ENCODE results near the gene DDB1. TPM values are rescaled to one million over a fixed set of nuclear protein-coding genes. Genes with fewer than 3 reads are reported as not detected.

DDB1 gene
- total and polyA plus RNA-seq, 2 of the 4 experiments (the other 2 are of a cell fraction): 221 to 412 TPM

GRCh38 chr11:61259363-61259762 lies 73.5 kb downstream of the DDB1 start:
- Histone ChIP-seq H3K56ac (ENCODE audit: extremely low read depth, insufficient read depth, low read length) (no peak overlapping the region), H3K36me3 (ENCODE audit: control insufficient read depth, insufficient read depth, low read length) (no peaks in the 10 kb centered on the region), H2AFZ (replicated peaks; ENCODE audit: low read length, poor library complexity) (no peak overlapping the region), H3K4me3 (ENCODE audit: insufficient read depth, low read depth, low read length) (no peak overlapping the region), H3K4me2 (ENCODE audit: low read depth, low read length) (no peak overlapping the region), H4K20me1 (ENCODE audit: insufficient read depth, low read length) (no peaks in the 10 kb centered on the region), H3K9ac (ENCODE audit: low read depth, low read length) (no peak overlapping the region), H4K91ac (ENCODE audit: insufficient read depth, low read depth, low read length) (no peak overlapping the region), H3K4ac (ENCODE audit: low read depth, low read length) (no peak overlapping the region), H3K9me1 (ENCODE audit: insufficient read depth, low read length) (no peaks in the 10 kb centered on the region), H3K4me1 (ENCODE audit: control insufficient read depth, insufficient read depth, low read length) (no peaks in the 10 kb centered on the region), H3K14ac (replicated peaks; ENCODE audit: low read depth, low read length) (no peak overlapping the region), H3K23ac (ENCODE audit: low read depth, low read length) (no peak overlapping the region), H3K9me3 (ENCODE audit: control insufficient read depth, insufficient read depth, low read length) (no peaks in the 10 kb centered on the region), H3K79me1 (ENCODE audit: low read depth in 1 of 2, low read length in 2 of 2) (no peaks in the 10 kb centered on the region), H2BK15ac (ENCODE audit: low read depth, low read length) (no peak overlapping the region), H2BK120ac (ENCODE audit: low read depth, low read length) (no peak overlapping the region), H3K27me3 (ENCODE audit: control insufficient read depth, insufficient read depth, low read length) (no peaks in the 10 kb centered on the region), H4K8ac (ENCODE audit: low read depth in 2 of 2, low read length in 2 of 2) (no peak overlapping the region), H3K27ac (ENCODE audit: insufficient read depth, low read length) (no peak overlapping the region), H2BK20ac (ENCODE audit: low read depth, low read length) (no peak overlapping the region), H2AK5ac (ENCODE audit: low read depth, low read length) (no peak overlapping the region), H3K18ac (ENCODE audit: low read depth, low read length) (no peak overlapping the region), H2AK9ac (replicated peaks; ENCODE audit: low read depth, low read length, poor library complexity) (peak overlapping the region; percentile 42), H4K5ac (ENCODE audit: low read depth, low read length) (no peak overlapping the region), H2BK5ac (ENCODE audit: low read depth, low read length, poor library complexity, severe bottlenecking) (no peak overlapping the region)
- no peak for TF ChIP-seq MAFK (IDR thresholded peaks at IDR 0.05; ENCODE audit: low read depth, low read length)
- no peak for TF ChIP-seq MXI1 (IDR thresholded peaks at IDR 0.05; ENCODE audit: borderline replicate concordance, low read depth, low read length)
- no peak for TF ChIP-seq SMC3 (IDR thresholded peaks at IDR 0.05; ENCODE audit: low read depth, low read length)
- TF ChIP-seq RAD21 (IDR thresholded peaks at IDR 0.05; ENCODE audit: low read length): no peak
- no peak for TF ChIP-seq BHLHE40 (IDR thresholded peaks at IDR 0.05; ENCODE audit: low read depth, low read length)
- no peak for TF ChIP-seq RFX5 (IDR thresholded peaks at IDR 0.05; ENCODE audit: low read depth, low read length)
- no peak for TF ChIP-seq RCOR1 (IDR thresholded peaks at IDR 0.05; ENCODE audit: insufficient replicate concordance, low read length)
- no peak for TF ChIP-seq FOS (IDR thresholded peaks at IDR 0.05; ENCODE audit: low read depth, low read length)
- TF ChIP-seq CHD1 (IDR thresholded peaks at IDR 0.05; ENCODE audit: low read depth, low read length): no peak
- TF ChIP-seq ELK1 (IDR thresholded peaks at IDR 0.05; ENCODE audit: borderline replicate concordance, low read depth, low read length): no peak
- no peak for TF ChIP-seq POLR2A (IDR thresholded peaks at IDR 0.05; ENCODE audit: low read depth, low read length)
- no peak for TF ChIP-seq CEBPB (IDR thresholded peaks at IDR 0.05; ENCODE audit: low read depth, low read length)
- CTCF ChIA-PET: no interaction called here
- DNase-seq: no peak
- in situ Hi-C loops (cut with MboI; ENCODE audit: low sequenced_read_pairs) (loop anchor here (5.0 kb wide), 1 partner anchor 67 kb away; no protein-coding TSS in a partner anchor), intact Hi-C loops (cut with micrococcal nuclease) (no loop called here), dilution Hi-C loops (cut with HindIII; ENCODE audit: low sequenced_read_pairs, unreplicated experiment) (no loop called here)
- POLR2A ChIA-PET (ENCODE audit: unreplicated experiment): no interaction called here
- no TSS peak for BruUV-seq (replicated peaks)
- no peak for ATAC-seq (ENCODE audit: low read depth)
- WGBS, 2 experiments (ENCODE audit: extremely low coverage in 2 of 2, insufficient read length in 1 of 2): 80% methylated on average over 2 of the region's 6 CpGs; no CpG with 5 or more reads in 1 of the 2 experiments
